ENCODE results near the gene WDR48. TPM values are rescaled to one million over a fixed set of nuclear protein-coding genes. Genes with fewer than 3 reads are reported as not detected.

Gene WDR48
- total and polyA plus RNA-seq, 2 experiments from 2014 or later = 27.2 to 54.3 TPM

GRCh38 chr3:39050029-39050428 lies 1.8 kb upstream of the WDR48 start:
- ATAC-seq (no peak), DNase-seq (ENCODE audit: low spot score) (no peak)
- H3K4me3 Mint-ChIP-seq = no peak overlapping the region
- Histone ChIP-seq H3K9me2 (ENCODE audit: insufficient read depth) (no peaks in the 10 kb centered on the region), H3K27me3 (ENCODE audit: insufficient read depth) (no peaks in the 10 kb centered on the region), H3F3A (replicated peaks; ENCODE audit: low read depth) (no peaks in the 10 kb centered on the region), H3K79me2 (replicated peaks; ENCODE audit: insufficient read depth) (peaks cover 26% of the 10 kb centered on the region), H3K4me2 (no peak overlapping the region), H3K27ac (ENCODE audit: low read depth) (no peak overlapping the region), H2AFZ (no peak overlapping the region), H3K4me1 (ENCODE audit: insufficient read depth) (no peaks in the 10 kb centered on the region), H4K20me1 (replicated peaks; ENCODE audit: insufficient read depth) (peaks cover 6% of the 10 kb centered on the region; the same call in 1 of the 2 replicates), H3K4me3 (no peak overlapping the region), H3K36me3 (ENCODE audit: insufficient read depth) (no peaks in the 10 kb centered on the region)
- no peaks in the 10 kb centered on the region for H3K36me3 Mint-ChIP-seq (ENCODE audit: low read depth)
- H3K4me1 Mint-ChIP-seq = peaks cover 10% of the 10 kb centered on the region; the same call in 1 of the 3 replicates
- no peaks in the 10 kb centered on the region; the same call in 2 of the 3 replicates for H3K9me3 Mint-ChIP-seq
- H3K27ac Mint-ChIP-seq = no peak overlapping the region
- TF ChIP-seq POLR2AphosphoS5 (IDR thresholded peaks at IDR 0.05; ENCODE audit: low read depth) (no peak), CTCF (conservative IDR thresholded peaks at IDR 0.05; ENCODE audit: low read depth in 2 of 2) (no peak), STAT1 (IDR thresholded peaks at IDR 0.05; ENCODE audit: unreplicated experiment) (no peak), JUNB (IDR thresholded peaks at IDR 0.05; ENCODE audit: unreplicated experiment) (no peak), ETS1 (IDR thresholded peaks at IDR 0.05) (no peak), ZNF331 (CRISPR knock-in tag; IDR thresholded peaks at IDR 0.05; ENCODE audit: low read depth) (no peak), ZNF114 (CRISPR knock-in tag; IDR thresholded peaks at IDR 0.05) (no peak), CREB1 (CRISPR knock-in tag; IDR thresholded peaks at IDR 0.05; ENCODE audit: low read depth) (no peak), EZH2 (IDR thresholded peaks at IDR 0.05; ENCODE audit: low read depth, unreplicated experiment) (no peak), REST (IDR thresholded peaks at IDR 0.05; ENCODE audit: unreplicated experiment) (no peak), NANOG (IDR thresholded peaks at IDR 0.05; ENCODE audit: borderline replicate concordance) (no peak), ZNF462 (CRISPR knock-in tag; IDR thresholded peaks at IDR 0.05) (no peak), EZH2phosphoT487 (IDR thresholded peaks at IDR 0.05; ENCODE audit: unreplicated experiment) (no peak)
- H3K27me3 Mint-ChIP-seq (ENCODE audit: insufficient read depth, low read depth, poor library complexity) = peaks cover 2% of the 10 kb centered on the region

Data from GM23338 (cell line).